ENCODE measurements around the gene JOSD1.
A peak's percentile ranks its signal among the peaks of the same experiment; 100 is the strongest.

The JOSD1 gene

DNA sequence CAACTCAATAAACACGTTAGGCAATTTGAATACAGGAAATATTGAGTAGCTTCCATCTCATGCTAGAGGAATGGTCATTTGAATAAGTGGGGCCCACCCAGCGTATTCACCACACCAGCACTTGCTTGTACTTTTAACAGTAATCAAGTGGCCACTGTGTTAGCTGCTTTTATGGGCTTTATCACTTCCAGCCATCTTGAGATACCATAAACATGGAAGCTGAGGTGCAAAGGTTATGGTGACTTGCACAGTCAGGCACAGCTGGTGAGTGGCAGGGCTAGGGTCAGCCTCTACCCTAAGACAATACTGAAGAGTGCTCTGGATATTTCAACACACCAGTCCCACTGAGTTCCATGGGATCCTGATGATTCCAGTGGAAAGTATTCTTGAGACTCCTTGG lies 6.7 kb downstream of the JOSD1 start:
- Histone ChIP-seq H3K4me3 (no peak overlapping the region), H3K27ac (no peak overlapping the region)
- no peak for DNase-seq (ENCODE audit: low spot score)
- TF ChIP-seq, protein P1, sequence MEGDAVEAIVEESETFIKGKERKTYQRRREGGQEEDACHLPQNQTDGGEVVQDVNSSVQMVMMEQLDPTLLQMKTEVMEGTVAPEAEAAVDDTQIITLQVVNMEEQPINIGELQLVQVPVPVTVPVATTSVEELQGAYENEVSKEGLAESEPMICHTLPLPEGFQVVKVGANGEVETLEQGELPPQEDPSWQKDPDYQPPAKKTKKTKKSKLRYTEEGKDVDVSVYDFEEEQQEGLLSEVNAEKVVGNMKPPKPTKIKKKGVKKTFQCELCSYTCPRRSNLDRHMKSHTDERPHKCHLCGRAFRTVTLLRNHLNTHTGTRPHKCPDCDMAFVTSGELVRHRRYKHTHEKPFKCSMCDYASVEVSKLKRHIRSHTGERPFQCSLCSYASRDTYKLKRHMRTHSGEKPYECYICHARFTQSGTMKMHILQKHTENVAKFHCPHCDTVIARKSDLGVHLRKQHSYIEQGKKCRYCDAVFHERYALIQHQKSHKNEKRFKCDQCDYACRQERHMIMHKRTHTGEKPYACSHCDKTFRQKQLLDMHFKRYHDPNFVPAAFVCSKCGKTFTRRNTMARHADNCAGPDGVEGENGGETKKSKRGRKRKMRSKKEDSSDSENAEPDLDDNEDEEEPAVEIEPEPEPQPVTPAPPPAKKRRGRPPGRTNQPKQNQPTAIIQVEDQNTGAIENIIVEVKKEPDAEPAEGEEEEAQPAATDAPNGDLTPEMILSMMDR (IDR thresholded peaks at IDR 0.05) = no peak

DNA sequence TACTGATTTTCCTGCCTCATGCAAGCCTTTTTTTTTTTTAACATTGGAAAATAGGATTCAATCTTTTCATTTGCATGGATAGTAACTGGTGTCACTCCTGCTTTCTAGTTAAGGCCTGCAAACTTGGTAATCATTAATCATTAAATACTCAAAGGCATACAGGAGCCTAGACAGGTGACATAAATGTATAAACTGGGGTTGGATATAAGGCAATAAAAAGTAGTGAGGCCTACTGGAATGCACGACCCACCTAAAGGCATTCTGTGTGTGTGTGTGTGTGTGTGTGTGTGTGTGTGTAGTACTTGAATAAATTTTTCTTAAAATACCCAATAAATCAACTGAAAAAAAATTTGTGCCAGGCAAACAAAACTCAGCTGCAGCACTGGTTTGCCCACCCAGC lies 11.1 kb downstream of the JOSD1 start:
- DNase-seq (ENCODE audit: low spot score) = no peak
- TF ChIP-seq, protein P1 (IDR thresholded peaks at IDR 0.05) = no peak
- Histone ChIP-seq H3K4me3 (no peak overlapping the region), H3K27ac (no peak overlapping the region)

DNA sequence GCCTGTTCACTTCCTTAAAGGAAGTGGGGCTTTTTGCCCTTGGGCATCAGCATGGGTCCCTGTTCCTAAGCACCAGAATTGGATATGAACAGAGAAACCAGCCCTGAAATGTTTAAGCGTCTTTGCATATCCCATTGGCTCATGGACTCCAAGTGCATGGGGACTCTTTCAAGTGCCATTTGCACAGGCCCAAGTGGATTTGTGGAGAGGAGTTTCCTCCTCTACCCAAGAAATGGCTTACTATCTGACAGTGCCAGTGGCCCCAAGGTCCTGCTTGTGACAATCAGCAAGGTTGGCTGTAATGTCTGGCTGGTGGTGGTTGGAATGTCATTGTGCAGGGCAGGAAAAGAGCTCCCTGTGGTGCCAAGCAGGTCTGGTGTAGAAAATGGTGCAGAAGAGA lies 15.0 kb downstream of the JOSD1 start:
- TF ChIP-seq, protein P1 (IDR thresholded peaks at IDR 0.05) = no peak
- Histone ChIP-seq H3K27ac (no peak overlapping the region), H3K4me3 (no peak overlapping the region)
- DNase-seq (ENCODE audit: low spot score) = no peak

DNA sequence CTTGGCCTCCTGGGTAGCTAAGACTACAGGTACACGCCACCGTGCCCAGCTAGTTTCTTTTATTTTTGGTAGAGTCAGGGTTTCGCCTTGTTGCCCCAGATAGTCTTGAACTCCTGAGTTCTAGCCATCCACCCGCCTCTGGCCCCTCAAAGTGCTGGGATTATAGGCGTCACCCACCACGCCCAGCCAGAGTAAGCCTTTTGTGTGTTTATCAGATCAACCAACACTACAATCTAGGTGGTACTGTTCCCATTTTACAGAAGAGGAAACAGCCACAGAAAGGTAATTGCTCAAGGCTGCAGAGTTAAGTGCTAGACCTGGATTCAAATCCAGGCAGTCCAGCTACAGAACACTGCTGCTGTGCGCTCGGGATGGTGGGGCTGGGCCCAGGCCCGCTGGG lies 15.8 kb downstream of the JOSD1 start:
- TF ChIP-seq, protein P1 (IDR thresholded peaks at IDR 0.05) = no peak
- DNase-seq (ENCODE audit: low spot score) = no peak
- H3K27ac ChIP-seq = no peak overlapping the region
- no peak overlapping the region for H3K4me3 ChIP-seq

DNA sequence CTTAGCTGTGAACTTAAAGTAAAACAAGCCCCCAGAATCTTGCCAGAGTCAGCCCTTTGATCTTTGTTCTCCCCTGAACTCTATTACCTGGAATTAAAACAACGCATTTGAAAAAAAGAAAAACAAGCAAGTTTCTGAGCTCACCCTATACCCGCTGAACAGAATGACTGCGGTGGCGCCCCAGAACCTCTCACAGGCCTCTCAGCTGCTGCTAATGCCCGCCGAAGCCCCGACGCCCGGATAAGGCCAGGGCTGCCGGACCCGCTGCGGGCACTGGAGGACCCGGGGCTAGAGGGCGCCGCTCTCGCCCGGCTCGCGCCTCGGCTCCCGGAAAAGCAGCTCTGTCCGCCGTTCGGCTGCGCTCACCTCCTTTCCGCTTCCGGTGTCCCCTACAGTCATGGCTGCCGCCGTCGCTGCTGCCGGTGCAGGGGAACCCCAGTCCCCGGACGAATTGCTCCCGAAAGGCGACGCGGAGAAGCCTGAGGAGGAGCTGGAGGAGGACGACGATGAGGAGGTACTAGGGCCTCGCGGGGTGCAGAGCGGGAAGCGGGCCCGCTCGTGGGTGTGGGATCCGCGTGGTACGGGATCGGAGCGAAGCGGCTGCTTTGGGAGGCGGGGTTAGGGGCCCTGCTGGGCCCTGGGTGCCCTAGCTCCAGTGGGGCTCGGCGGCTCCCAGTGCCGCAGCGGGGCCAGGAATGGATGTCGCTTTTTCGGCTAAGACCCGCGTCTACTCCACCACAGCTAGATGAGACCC lies 19.0 kb downstream of the JOSD1 start, which contains the start of gene TOMM22:
TOMM22 (plus strand) TSS at position 376 of the 754 bp plus-strand sequence; CDS start at position 398, 22 bp downstream.
- Histone ChIP-seq H3K4me3 (peak within 1 kb of the TSS; percentile 99), H3K27ac (peak within 1 kb of the TSS in 1 of 2 donors; percentile 72)
- TF ChIP-seq, protein P1 (IDR thresholded peaks at IDR 0.05) = peak; percentile 28
- peak; percentile 88 for DNase-seq (ENCODE audit: low spot score)

DNA sequence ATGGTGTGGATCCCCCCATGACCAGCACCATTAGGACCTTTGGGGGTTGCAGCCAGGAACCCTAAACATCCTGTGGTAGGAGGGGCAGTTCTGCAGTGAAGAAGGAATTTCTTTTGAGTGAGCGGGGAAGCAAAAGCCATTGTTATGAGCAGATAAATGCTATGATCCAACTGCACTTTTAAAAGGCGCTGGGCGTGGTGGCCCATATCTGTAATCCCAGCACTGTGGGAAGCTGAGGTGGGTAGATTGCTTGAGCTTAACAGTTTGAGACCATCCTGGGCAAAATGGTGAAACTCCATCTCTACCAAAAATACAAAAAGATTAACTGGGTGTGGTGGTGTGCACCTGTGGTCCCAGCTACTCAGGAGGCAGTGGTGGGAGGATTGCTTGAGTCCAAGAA lies 24.9 kb downstream of the JOSD1 start:
- H3K27ac ChIP-seq = no peak overlapping the region
- TF ChIP-seq, protein P1 (IDR thresholded peaks at IDR 0.05) = no peak
- DNase-seq (ENCODE audit: low spot score) = no peak
- H3K4me3 ChIP-seq = no peak overlapping the region

DNA sequence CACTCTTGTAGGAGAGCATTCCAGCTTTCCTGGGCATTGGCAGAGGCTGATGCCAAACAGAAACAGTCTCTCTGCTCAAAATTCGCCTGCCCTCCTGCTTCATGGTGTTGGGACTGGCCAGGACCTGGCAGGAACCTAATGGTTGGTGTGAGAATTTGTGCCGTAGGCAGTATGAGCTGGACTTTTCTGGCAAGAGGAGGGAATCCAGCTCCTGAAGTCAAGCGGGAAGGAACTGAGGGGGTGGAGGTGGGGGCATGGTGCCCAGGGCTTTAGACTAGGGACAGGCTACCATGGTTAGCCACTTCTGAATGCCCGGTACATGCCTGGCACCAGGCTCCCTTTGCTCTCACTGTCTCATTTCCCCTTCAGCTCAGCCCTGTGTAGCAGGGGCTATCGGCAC lies 25.9 kb downstream of the JOSD1 start:
- H3K4me3 ChIP-seq = no peak overlapping the region
- no peak overlapping the region for H3K27ac ChIP-seq
- TF ChIP-seq, protein P1 (IDR thresholded peaks at IDR 0.05) = no peak
- DNase-seq (ENCODE audit: low spot score) = no peak
